Measurements from ENCODE around the gene SCRN2. TPM values are rescaled to one million over a fixed set of nuclear protein-coding genes. Genes with fewer than 3 reads are reported as not detected.

Gene SCRN2
- total RNA-seq, 1 donor from 2014 or later, result 50.7 TPM

DNA sequence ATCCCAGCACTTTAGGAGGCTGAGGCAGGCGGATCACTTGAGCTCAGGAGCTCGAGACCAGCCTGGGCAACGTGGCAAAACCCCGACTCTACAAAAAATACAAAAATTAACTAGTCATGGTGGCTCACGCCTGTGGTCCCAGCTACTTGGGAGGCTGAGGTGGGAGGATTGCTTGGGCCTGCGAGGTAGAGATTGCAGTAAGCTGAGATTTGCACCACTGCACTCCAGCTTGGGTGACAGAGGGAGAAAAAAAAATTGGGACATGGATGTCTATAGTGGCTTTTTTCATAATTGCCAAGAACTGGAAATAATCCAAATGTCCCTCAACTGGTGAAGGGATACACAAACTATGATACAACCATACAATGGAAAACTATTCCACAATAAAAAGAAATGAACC is 48.1 kb downstream of the SCRN2 start:
- Mint-ChIP-seq H3K27ac (no peak overlapping the region), H3K4me1 (peaks cover 3% of the 10 kb centered on the region), H3K9me3 (no peaks in the 10 kb centered on the region), H3K27me3 (ENCODE audit: low read depth) (peaks cover 84% of the 10 kb centered on the region), H3K4me3 (no peak overlapping the region), H3K36me3 (no peaks in the 10 kb centered on the region)
- peak in 1 of 2 experiments; percentile 25 for DNase-seq (ENCODE audit: low spot score in 2 of 2, unreplicated experiment in 2 of 2)
- TF ChIP-seq, protein P1, sequence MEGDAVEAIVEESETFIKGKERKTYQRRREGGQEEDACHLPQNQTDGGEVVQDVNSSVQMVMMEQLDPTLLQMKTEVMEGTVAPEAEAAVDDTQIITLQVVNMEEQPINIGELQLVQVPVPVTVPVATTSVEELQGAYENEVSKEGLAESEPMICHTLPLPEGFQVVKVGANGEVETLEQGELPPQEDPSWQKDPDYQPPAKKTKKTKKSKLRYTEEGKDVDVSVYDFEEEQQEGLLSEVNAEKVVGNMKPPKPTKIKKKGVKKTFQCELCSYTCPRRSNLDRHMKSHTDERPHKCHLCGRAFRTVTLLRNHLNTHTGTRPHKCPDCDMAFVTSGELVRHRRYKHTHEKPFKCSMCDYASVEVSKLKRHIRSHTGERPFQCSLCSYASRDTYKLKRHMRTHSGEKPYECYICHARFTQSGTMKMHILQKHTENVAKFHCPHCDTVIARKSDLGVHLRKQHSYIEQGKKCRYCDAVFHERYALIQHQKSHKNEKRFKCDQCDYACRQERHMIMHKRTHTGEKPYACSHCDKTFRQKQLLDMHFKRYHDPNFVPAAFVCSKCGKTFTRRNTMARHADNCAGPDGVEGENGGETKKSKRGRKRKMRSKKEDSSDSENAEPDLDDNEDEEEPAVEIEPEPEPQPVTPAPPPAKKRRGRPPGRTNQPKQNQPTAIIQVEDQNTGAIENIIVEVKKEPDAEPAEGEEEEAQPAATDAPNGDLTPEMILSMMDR (IDR thresholded peaks at IDR 0.05; ENCODE audit: unreplicated experiment), result no peak

DNA sequence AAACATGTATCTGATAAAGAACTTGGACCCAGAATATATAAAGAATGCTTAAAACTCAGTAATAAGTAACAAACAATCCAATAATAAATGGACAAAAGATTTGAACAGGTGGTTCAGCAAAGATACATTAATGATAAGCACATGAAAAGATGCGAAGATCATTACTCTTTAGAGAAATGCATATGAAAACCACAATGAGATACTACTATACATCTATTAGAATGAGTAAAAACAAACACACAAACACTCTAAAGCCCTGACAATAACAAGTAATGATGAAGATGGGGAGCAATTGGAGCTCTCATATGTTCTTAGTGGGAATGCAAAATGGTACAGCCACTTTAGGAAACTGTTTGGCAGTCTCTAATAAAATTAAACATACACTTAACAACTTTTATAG is 48.6 kb downstream of the SCRN2 start:
- no peak overlapping the region for H3K27ac Mint-ChIP-seq
- no peak for DNase-seq (ENCODE audit: low spot score in 2 of 2, unreplicated experiment in 2 of 2)
- TF ChIP-seq, protein P1 (IDR thresholded peaks at IDR 0.05; ENCODE audit: unreplicated experiment), result no peak
- H3K36me3 Mint-ChIP-seq, result no peaks in the 10 kb centered on the region
- H3K27me3 Mint-ChIP-seq (ENCODE audit: low read depth), result peaks cover 86% of the 10 kb centered on the region
- no peak overlapping the region for H3K4me3 Mint-ChIP-seq
- peaks cover 3% of the 10 kb centered on the region for H3K4me1 Mint-ChIP-seq
- H3K9me3 Mint-ChIP-seq, result no peaks in the 10 kb centered on the region

DNA sequence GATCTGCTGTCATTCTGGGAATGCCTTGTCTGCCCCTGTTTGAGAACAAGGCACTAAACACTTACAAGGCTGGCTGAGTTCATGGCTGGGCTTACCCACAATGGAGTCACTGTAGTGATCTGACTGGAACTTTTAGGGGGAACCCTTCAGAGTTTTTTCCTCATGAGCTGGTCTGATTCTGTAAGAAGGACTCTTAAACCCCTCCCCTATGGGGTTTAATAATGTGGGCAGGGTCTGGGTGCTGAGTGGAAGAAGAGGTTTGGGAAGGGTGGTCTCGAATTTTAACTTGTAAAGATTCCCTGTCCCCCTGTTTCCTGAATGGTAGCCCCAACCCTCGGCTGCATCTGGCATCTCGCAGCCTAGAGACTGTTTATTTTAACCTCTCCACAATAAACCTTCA is 50.0 kb downstream of the SCRN2 start:
- H3K4me1 Mint-ChIP-seq, result peaks cover 3% of the 10 kb centered on the region
- H3K9me3 Mint-ChIP-seq, result no peaks in the 10 kb centered on the region
- no peak overlapping the region for H3K27ac Mint-ChIP-seq
- H3K4me3 Mint-ChIP-seq, result peak overlapping the region; percentile 20
- no peaks in the 10 kb centered on the region for H3K36me3 Mint-ChIP-seq
- peak in 1 of 2 experiments; percentile 30 for DNase-seq (ENCODE audit: low spot score in 2 of 2, unreplicated experiment in 2 of 2)
- H3K27me3 Mint-ChIP-seq (ENCODE audit: low read depth), result peaks cover 90% of the 10 kb centered on the region
- TF ChIP-seq, protein P1 (IDR thresholded peaks at IDR 0.05; ENCODE audit: unreplicated experiment), result no peak

DNA sequence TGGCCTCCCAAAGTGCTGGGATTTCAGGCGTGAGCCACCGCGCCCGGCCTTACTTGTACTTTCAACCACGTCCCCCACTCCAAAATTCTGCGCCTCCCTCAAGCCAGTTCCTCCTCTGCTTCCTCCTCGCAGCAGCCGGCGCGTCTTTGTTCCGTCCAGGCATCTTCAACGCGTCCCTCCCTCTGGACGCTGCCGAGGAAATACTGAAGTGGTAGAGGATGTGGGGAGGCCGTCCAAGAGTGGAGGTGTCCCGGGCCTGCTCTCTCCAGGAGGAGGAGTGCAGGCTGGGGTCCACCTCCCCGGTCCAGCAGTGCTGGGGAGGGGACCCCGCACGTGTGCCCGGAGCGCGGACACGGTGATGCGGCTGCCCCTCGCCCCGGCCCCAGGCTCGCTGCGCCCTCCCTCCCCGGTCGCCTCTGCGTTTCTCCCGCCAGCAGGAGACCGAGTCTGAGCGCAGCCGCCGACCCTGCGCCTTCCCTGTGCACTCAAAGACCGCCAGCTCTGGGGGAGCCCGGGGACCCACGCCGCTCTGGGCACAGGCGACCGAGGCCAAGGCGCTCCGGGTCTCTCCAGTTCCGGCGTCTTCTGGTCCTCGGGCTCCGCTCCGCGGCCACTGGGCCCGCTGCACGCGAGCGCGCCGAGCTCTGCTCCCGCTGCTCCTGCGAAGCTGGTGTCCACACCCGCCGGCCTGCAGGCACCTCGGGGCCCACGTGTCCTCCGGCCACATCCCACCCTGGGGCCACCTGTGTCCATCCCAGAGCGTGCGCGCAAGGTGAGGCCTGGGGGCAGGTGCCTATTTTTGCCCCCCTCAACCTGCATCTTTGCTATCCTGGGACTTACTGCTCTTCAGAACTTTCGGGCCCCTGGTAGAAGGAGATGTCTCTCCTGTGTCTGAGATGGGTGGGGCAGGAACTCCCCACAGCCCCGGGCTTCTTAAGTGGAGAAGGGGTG is 51.2 kb downstream of the SCRN2 start:
- no peaks in the 10 kb centered on the region for H3K36me3 Mint-ChIP-seq
- peak in 1 of 2 experiments; percentile 60 for DNase-seq (ENCODE audit: low spot score in 2 of 2, unreplicated experiment in 2 of 2)
- H3K27ac Mint-ChIP-seq, result no peak overlapping the region
- H3K27me3 Mint-ChIP-seq (ENCODE audit: low read depth), result peaks cover 92% of the 10 kb centered on the region
- H3K4me1 Mint-ChIP-seq, result peaks cover 3% of the 10 kb centered on the region
- H3K9me3 Mint-ChIP-seq, result no peaks in the 10 kb centered on the region
- TF ChIP-seq, protein P1 (IDR thresholded peaks at IDR 0.05; ENCODE audit: unreplicated experiment), result no peak
- H3K4me3 Mint-ChIP-seq, result peak overlapping the region; percentile 49

Other genes starting within 250 kb of the SCRN2 start
- 284 to 314 TPM (median 302 TPM) in 3 replicates for gene KPNB1, start 191.4 kb downstream of the SCRN2 start, total RNA-seq
- gene TBKBP1, start 147.1 kb downstream of the SCRN2 start, total RNA-seq, result 49.8 to 53.9 TPM (median 52.7 TPM) in 3 replicates
- not detected in 3 replicates for gene TBX21, start 108.0 kb downstream of the SCRN2 start, total RNA-seq
- 21.7 to 25.1 TPM (median 22.0 TPM) in 3 replicates for gene OSBPL7, start 19.5 kb downstream of the SCRN2 start, total RNA-seq
- 41.0 to 46.5 TPM (median 45.6 TPM) in 3 replicates for gene MRPL10, start 9.7 kb downstream of the SCRN2 start, total RNA-seq
- gene LRRC46, start 9.6 kb downstream of the SCRN2 start, total RNA-seq, result 0.16 TPM in 1 of 3 replicates, not detected in the others
- gene SP6, start 9.9 kb upstream of the SCRN2 start, total RNA-seq, result 15.9 to 17.6 TPM (median 16.0 TPM) in 3 replicates
- gene SP2, start 55.0 kb upstream of the SCRN2 start, total RNA-seq, result 17.0 to 18.0 TPM (median 17.0 TPM) in 3 replicates
- 7.4 to 10.4 TPM (median 8.3 TPM) in 3 replicates for gene PNPO, start 100.3 kb upstream of the SCRN2 start, total RNA-seq
- 3.4 to 3.6 TPM (median 3.4 TPM) in 3 replicates for gene PRR15L, start 116.6 kb upstream of the SCRN2 start, total RNA-seq
- 231 to 251 TPM (median 236 TPM) in 3 replicates for gene CDK5RAP3, start 129.8 kb upstream of the SCRN2 start, total RNA-seq
- 28.2 to 31.8 TPM (median 30.7 TPM) in 3 replicates for gene COPZ2, start 196.5 kb upstream of the SCRN2 start, total RNA-seq
- 134 to 137 TPM (median 136 TPM) in 3 replicates for gene NFE2L1, start 207.1 kb upstream of the SCRN2 start, total RNA-seq